ENCODE results near the gene PTGIS. TPM values are rescaled to one million over a fixed set of nuclear protein-coding genes. Genes with fewer than 3 reads are reported as not detected.
A peak's percentile ranks its signal among the peaks of the same experiment; 100 is the strongest.

PTGIS gene
- total RNA-seq, 1 donor from 2014 or later: 12.2 TPM

DNA sequence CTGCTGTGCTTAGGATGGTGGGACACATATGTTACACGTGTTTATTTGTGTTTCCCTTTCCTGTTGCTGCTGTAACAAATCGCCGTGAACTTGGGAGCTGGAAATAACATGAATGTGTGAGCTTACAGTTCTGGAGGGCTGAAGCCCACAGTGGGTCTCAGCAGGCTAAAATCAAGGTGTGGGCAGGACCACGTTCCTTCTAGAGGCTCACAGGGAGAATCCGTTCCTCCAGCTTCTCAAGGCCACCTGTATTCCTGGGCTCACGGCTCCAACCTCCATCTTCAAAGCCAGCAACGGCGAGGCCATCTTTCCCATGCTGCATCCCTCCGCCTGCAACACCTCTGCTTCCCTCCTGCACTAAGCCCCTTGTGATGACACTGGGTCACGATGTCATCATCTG, 27.4 kb upstream of the PTGIS start:
- DNase-seq (ENCODE audit: low spot score): no peak
- H3K27me3 Mint-ChIP-seq (ENCODE audit: unreplicated experiment): peaks cover 13% of the 10 kb centered on the region
- no peak overlapping the region for H3K4me3 Mint-ChIP-seq (ENCODE audit: unreplicated experiment)
- peaks cover 5% of the 10 kb centered on the region for H3K36me3 Mint-ChIP-seq (ENCODE audit: low read depth, unreplicated experiment)
- TF ChIP-seq, protein P1, sequence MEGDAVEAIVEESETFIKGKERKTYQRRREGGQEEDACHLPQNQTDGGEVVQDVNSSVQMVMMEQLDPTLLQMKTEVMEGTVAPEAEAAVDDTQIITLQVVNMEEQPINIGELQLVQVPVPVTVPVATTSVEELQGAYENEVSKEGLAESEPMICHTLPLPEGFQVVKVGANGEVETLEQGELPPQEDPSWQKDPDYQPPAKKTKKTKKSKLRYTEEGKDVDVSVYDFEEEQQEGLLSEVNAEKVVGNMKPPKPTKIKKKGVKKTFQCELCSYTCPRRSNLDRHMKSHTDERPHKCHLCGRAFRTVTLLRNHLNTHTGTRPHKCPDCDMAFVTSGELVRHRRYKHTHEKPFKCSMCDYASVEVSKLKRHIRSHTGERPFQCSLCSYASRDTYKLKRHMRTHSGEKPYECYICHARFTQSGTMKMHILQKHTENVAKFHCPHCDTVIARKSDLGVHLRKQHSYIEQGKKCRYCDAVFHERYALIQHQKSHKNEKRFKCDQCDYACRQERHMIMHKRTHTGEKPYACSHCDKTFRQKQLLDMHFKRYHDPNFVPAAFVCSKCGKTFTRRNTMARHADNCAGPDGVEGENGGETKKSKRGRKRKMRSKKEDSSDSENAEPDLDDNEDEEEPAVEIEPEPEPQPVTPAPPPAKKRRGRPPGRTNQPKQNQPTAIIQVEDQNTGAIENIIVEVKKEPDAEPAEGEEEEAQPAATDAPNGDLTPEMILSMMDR (IDR thresholded peaks at IDR 0.05; ENCODE audit: unreplicated experiment): no peak
- peak overlapping the region; percentile 66 for H3K27ac Mint-ChIP-seq (ENCODE audit: unreplicated experiment)
- H3K4me1 Mint-ChIP-seq (ENCODE audit: unreplicated experiment): peaks cover 21% of the 10 kb centered on the region
- no peaks in the 10 kb centered on the region for H3K9me3 Mint-ChIP-seq (ENCODE audit: unreplicated experiment)

DNA sequence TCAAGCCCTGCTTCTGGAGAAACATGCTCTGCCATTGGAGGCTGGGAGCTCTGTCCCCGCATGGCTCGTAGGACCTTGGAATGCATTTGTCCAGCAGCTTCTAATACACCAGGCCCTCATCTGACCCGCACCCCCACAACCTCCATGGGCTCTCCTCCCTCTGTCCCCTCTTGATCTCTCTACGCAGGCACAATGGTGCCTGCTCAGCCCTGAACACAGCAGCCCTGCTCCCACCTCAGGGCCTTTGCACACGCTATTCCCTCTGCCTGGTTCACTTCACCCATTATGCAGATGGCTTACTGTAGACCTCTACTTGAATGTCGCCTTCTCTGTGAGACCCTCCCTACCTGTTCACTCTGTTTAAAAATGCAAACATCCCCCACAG, 27.0 kb upstream of the PTGIS start:
- Mint-ChIP-seq H3K36me3 (ENCODE audit: low read depth, unreplicated experiment) (peaks cover 6% of the 10 kb centered on the region), H3K27me3 (ENCODE audit: unreplicated experiment) (peaks cover 17% of the 10 kb centered on the region), H3K9me3 (ENCODE audit: unreplicated experiment) (no peaks in the 10 kb centered on the region), H3K4me1 (ENCODE audit: unreplicated experiment) (peaks cover 26% of the 10 kb centered on the region), H3K4me3 (ENCODE audit: unreplicated experiment) (no peak overlapping the region), H3K27ac (ENCODE audit: unreplicated experiment) (peak overlapping the region; percentile 66)
- TF ChIP-seq, protein P1 (IDR thresholded peaks at IDR 0.05; ENCODE audit: unreplicated experiment): no peak
- no peak for DNase-seq (ENCODE audit: low spot score)

DNA sequence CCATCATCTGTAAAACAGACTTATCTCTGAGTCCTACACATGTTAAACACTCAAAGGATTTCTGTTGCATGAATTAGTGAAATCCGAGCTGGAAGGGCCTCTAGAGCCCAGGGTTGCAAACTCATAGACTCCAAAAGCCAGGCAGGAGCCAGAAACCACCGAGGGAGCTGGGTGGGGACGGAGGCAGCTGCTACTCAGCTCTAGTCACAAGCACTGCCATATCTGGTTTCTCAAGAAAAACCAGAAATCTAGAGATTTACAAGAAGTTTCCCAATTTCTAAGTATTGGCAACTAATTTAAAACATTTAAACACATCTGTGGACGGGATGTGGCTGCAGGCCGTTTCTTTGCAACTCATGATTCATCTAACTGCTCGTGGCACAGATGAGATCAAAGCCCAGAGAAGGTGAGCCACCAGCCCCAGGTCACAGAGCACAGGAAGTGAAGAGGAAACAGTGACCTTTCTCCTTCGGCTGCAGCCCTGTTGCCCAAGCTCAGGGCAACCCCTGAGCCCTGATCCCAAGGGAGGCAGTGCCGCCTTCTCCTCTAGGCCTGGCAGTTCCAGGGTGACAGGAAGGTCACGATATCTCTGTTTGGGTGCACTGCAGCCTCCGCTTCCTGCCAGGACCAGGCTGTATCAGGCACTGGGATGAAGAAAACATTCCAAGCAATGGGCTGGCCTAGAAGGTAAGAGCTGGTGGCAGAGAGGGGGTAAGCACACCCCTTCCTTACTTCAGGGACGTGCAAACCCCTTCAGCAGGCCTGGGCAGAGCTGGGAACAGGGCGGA, 26.4 kb upstream of the PTGIS start:
- H3K4me3 Mint-ChIP-seq (ENCODE audit: unreplicated experiment): no peak overlapping the region
- peaks cover 30% of the 10 kb centered on the region for H3K4me1 Mint-ChIP-seq (ENCODE audit: unreplicated experiment)
- DNase-seq (ENCODE audit: low spot score): no peak
- TF ChIP-seq, protein P1 (IDR thresholded peaks at IDR 0.05; ENCODE audit: unreplicated experiment): no peak
- H3K27me3 Mint-ChIP-seq (ENCODE audit: unreplicated experiment): peaks cover 17% of the 10 kb centered on the region
- H3K36me3 Mint-ChIP-seq (ENCODE audit: low read depth, unreplicated experiment): peaks cover 10% of the 10 kb centered on the region
- no peaks in the 10 kb centered on the region for H3K9me3 Mint-ChIP-seq (ENCODE audit: unreplicated experiment)
- no peak overlapping the region for H3K27ac Mint-ChIP-seq (ENCODE audit: unreplicated experiment)

DNA sequence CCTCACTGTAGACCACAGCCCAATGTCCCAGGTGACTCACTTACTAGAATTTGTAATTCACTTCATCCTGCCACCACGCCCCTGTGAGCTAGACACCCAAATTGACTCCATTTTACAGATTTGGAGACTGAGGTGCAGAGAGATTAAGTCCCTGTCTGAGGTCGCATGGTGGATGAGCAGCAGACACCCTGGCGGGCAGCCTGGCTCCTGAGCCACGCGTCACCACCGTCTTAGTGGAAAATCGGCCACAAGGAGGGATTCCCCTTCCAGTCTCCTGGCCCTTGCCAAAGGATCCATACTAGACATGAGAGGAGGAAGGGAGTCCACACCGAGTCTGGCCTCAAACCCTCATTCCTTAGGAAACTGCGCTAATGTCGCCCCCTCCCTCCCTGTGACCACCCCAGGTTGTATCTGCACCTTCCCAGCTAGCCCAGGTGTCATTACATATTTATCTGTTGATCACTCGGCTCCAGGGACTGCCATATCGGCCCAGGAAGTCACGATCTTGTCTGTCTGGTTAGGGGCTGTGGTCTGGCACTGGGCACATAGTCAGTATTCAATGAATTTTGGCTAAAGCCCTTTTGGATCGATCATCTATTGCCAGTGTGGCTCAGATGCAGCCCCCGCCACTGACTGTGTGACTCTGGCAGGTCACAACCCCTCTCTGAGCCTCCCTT, 25.7 kb upstream of the PTGIS start:
- TF ChIP-seq, protein P1 (IDR thresholded peaks at IDR 0.05; ENCODE audit: unreplicated experiment): no peak
- Mint-ChIP-seq H3K4me1 (ENCODE audit: unreplicated experiment) (peaks cover 33% of the 10 kb centered on the region), H3K27me3 (ENCODE audit: unreplicated experiment) (peaks cover 17% of the 10 kb centered on the region), H3K4me3 (ENCODE audit: unreplicated experiment) (no peak overlapping the region), H3K27ac (ENCODE audit: unreplicated experiment) (no peak overlapping the region), H3K9me3 (ENCODE audit: unreplicated experiment) (no peaks in the 10 kb centered on the region), H3K36me3 (ENCODE audit: low read depth, unreplicated experiment) (peaks cover 10% of the 10 kb centered on the region)
- no peak for DNase-seq (ENCODE audit: low spot score)

DNA sequence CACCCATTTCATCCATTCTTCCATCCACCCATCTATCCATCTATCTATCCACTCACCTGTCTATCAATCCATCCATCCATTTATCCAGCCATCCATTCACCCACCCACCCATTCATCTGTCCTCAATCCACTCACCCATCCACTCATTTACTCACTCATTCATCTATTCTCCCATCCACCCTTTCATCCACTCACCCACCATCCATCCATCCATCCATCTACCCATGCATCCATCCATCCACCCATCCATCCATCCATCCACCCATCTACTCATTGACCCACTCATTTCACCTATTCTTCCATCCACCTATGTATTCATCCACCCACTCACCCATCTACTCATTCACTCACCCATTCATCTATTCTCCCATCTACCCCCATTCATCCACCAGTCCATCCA, 24.2 kb upstream of the PTGIS start:
- H3K27ac Mint-ChIP-seq (ENCODE audit: unreplicated experiment): no peak overlapping the region

More for the DNA sequence above, 24.2 kb upstream of the PTGIS start:
- Mint-ChIP-seq H3K36me3 (ENCODE audit: low read depth, unreplicated experiment) (peaks cover 10% of the 10 kb centered on the region), H3K9me3 (ENCODE audit: unreplicated experiment) (no peaks in the 10 kb centered on the region), H3K4me1 (ENCODE audit: unreplicated experiment) (peaks cover 35% of the 10 kb centered on the region), H3K4me3 (ENCODE audit: unreplicated experiment) (peak overlapping the region; percentile 45), H3K27me3 (ENCODE audit: unreplicated experiment) (peaks cover 17% of the 10 kb centered on the region)
- TF ChIP-seq, protein P1 (IDR thresholded peaks at IDR 0.05; ENCODE audit: unreplicated experiment): no peak
- DNase-seq (ENCODE audit: low spot score): no peak
